HCT116 (cell line): ENCODE results near the gene GPR157. TPM values are rescaled to one million over a fixed set of nuclear protein-coding genes. Genes with fewer than 3 reads are reported as not detected.

Experiments used
- ATAC-seq: fragments of 200-7000 bp; cut with Tn5 transposase; 2 replicates; pipeline ENCODE4 v1.9.1; 2020; ENCODE audit warnings: mild to moderate bottlenecking, moderate library complexity
- BruUV-seq: library from RNA; stranded (reverse); fragments of 400-500 nt; replicated peaks from 2 replicates; lab custom pipeline; 2021; lab: Mats Ljungman, UMichigan
- CTCF ChIA-PET: fragments of 300-600 bp; sonication (Branson Sonifier 250); formaldehyde crosslinking; loops from one replicate; lab custom pipeline; 2021; ENCODE audit warnings: antibody characterized with exemption; lab: Charles Lee
- POLR2A ChIA-PET: fragments of 300-600, 350-600 bp; sonication (Branson Sonifier 250); formaldehyde crosslinking; loops from one replicate; lab custom pipeline; 2021; ENCODE audit warnings: antibody characterized with exemption; lab: Charles Lee
- RAD21 ChIA-PET, 2 experiments: fragments of 300-600 bp; sonication (Branson Sonifier 250); formaldehyde crosslinking; loops; one replicate each; lab custom pipeline; 2023; ENCODE audit warnings: low total read pairs in 2 of 2; ENCODE audit not compliant: uncharacterized antibody in 2 of 2, unreplicated experiment in 2 of 2, low non-redundant PET in 1 of 2; lab: Charles Lee
- DNase-seq: peaks from one replicate; pipeline ENCODE4 v3.0.0-alpha.2; 2010; ENCODE audit warnings: low read depth, low spot score
- H2AFZ ChIP-seq: fragments of 200-600 bp; shearing (Covaris generic), sonication (generic); 2 replicates; pipeline ENCODE4 v1.6.1; 2017; ENCODE audit warnings: low read depth, mixed run types, mixed read lengths, antibody characterized with exemption, low read length; ENCODE audit not compliant: poor library complexity, severe bottlenecking
- H3K27ac ChIP-seq: 2 replicates; pipeline ENCODE4 v1.5.1; 2012; ENCODE audit warnings: low read depth, low read length
- H3K27me3 ChIP-seq: fragments of 200-600 bp; sonication (generic); 2 replicates; pipeline ENCODE4 v1.6.1; 2016; ENCODE audit warnings: mixed run types, low read length, mixed read lengths; ENCODE audit not compliant: insufficient read depth
- H3K36me3 ChIP-seq, 2 experiments: fragments of 200-500 bp in 1 of 2; fragments of 200-600 bp in 1 of 2; sonication (Bioruptor generic) in 1 of 2; sonication (generic) in 1 of 2; 2 replicates each; pipeline versions ENCODE4 v1.5.1 to v1.6.1; 2014 to 2016; ENCODE audit warnings: low read length in 2 of 2, inconsistent platforms in 1 of 2, mixed read lengths in 1 of 2, mixed run types in 1 of 2; ENCODE audit not compliant: insufficient read depth in 2 of 2, control insufficient read depth in 1 of 2
- H3K4me1 ChIP-seq, 2 experiments: fragments of 200-600 bp in 1 of 2; sonication (generic) in 1 of 2; 2 replicates each; pipeline versions ENCODE4 v1.5.1 to v1.6.1; 2012 to 2017; ENCODE audit warnings: low read length in 2 of 2, inconsistent platforms in 1 of 2, mild to moderate bottlenecking in 1 of 2, mixed read lengths in 1 of 2, mixed run types in 1 of 2, moderate library complexity in 1 of 2; ENCODE audit not compliant: insufficient read depth in 2 of 2, control insufficient read depth in 1 of 2
- H3K4me2 ChIP-seq: fragments of 200-600 bp; sonication (generic); 2 replicates; pipeline ENCODE4 v1.6.1; 2017; ENCODE audit warnings: mixed run types, low read length, mixed read lengths
- H3K4me3 ChIP-seq, 2 experiments: fragments of 200-600 bp in 1 of 2; sonication (generic) in 1 of 2; replicated peaks in 1 of 2; 2 replicates each; pipeline ENCODE4 v1.5.1; 2011 to 2016; ENCODE audit warnings: low read length in 2 of 2, control low read depth in 1 of 2, low read depth in 1 of 2, mild to moderate bottlenecking in 1 of 2, mixed read lengths in 1 of 2, mixed run types in 1 of 2
- H3K79me2 ChIP-seq: fragments of 200-600 bp; sonication (generic); 2 replicates; pipeline ENCODE4 v1.6.1; 2017; ENCODE audit warnings: mild to moderate bottlenecking, mixed run types, low read length, moderate library complexity, mixed read lengths; ENCODE audit not compliant: insufficient read depth
- H3K9ac ChIP-seq: fragments of 200-600 bp; sonication (generic); 2 replicates; pipeline ENCODE4 v1.6.1; 2016; ENCODE audit warnings: low read length, mixed read lengths
- H3K9me2 ChIP-seq: fragments of 200-600 bp; sonication (generic), shearing (Covaris generic); 2 replicates; pipeline ENCODE4 v1.6.1; 2017; ENCODE audit warnings: mixed run types, mild to moderate bottlenecking, moderate library complexity; ENCODE audit not compliant: insufficient read depth
- H3K9me3 ChIP-seq, 2 experiments: fragments of 200-500 bp in 1 of 2; fragments of 200-600 bp in 1 of 2; sonication (Bioruptor generic) in 1 of 2; sonication (generic) in 1 of 2; 2 replicates each; pipeline ENCODE4 v1.6.1; 2014 to 2017; ENCODE audit warnings: low read length in 2 of 2, mixed read lengths in 2 of 2, inconsistent platforms in 1 of 2, low read depth in 1 of 2, mild to moderate bottlenecking in 1 of 2, mixed run types in 1 of 2, moderate library complexity in 1 of 2; ENCODE audit not compliant: control insufficient read depth in 1 of 2, insufficient read depth in 1 of 2
- H4K20me1 ChIP-seq: fragments of 200-600 bp; sonication (generic), shearing (Covaris generic); 2 replicates; pipeline ENCODE4 v1.6.1; 2017; ENCODE audit warnings: mixed run types, mild to moderate bottlenecking, moderate library complexity; ENCODE audit not compliant: insufficient read depth
- CEBPB ChIP-seq: IDR thresholded peaks from 2 replicates; pipeline ENCODE4 v1.6.1; 2012; ENCODE audit warnings: low read depth
- EGR1 ChIP-seq: IDR thresholded peaks from 2 replicates; pipeline ENCODE4 v1.6.1; 2012; ENCODE audit warnings: low read depth
- intact Hi-C: fragments of 100-400 bp; cut with micrococcal nuclease; formaldehyde crosslinking; loops from 2 replicates; pipeline ENCODE4 v1.10.0; 2022
- total RNA-seq: library from RNA; stranded (reverse); gene quantifications from one replicate; pipeline ENCODE4 v1.2.1, GENCODE V29; 2021; ENCODE audit not compliant: unreplicated experiment
- TF ChIP-seq, protein P1 (sequence below): IDR thresholded peaks from 2 replicates; pipeline ENCODE4 v1.6.1; 2011; ENCODE audit warnings: mild to moderate bottlenecking, low read length, moderate library complexity; ENCODE audit not compliant: insufficient replicate concordance; ENCODE audit errors: extremely low read depth
- TF ChIP-seq, protein P2 (sequence below), 3 experiments: fragments of 200-600 bp in 1 of 3; sonication (generic) in 1 of 3; IDR thresholded peaks in 2 of 3; conservative IDR thresholded peaks in 1 of 3; 2 replicates each; pipeline ENCODE4 v1.5.1; 2012 to 2017; ENCODE audit warnings: low read depth in 2 of 3, low read length in 2 of 3, antibody characterized with exemption in 1 of 3, borderline replicate concordance in 1 of 3, control low read depth in 1 of 3, mild to moderate bottlenecking in 1 of 3, mixed read lengths in 1 of 3, mixed run types in 1 of 3, moderate library complexity in 1 of 3; ENCODE audit not compliant: insufficient read depth in 1 of 3

GPR157 gene
- total RNA-seq, 1 experiment from 2014 or later, result 7.7 TPM

DNA sequence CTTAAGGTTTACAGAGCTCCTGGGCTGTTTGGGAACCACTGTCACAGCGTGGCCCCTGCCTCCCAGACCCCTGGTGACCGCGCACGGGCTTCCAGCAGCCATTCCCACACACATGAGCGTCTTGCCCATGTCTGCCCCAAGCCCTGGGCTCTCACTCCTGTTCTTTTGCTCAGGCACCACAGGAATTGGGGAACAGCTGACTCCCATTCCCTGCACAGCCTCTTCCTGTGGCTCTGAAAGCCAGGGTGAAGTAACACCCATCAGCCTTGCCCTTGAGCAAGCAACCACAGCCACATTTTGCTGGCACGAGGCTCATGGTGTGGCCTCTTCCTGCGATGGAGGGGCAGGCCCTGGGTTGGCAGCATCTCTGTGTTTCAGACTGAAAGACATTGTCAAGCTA is 14.3 kb upstream of the GPR157 start:
- no peaks in the 10 kb centered on the region for H3K79me2 ChIP-seq
- no peak overlapping the region for H3K4me2 ChIP-seq
- no peak overlapping the region for H3K27ac ChIP-seq
- no peaks in the 10 kb centered on the region for H3K27me3 ChIP-seq
- H4K20me1 ChIP-seq, result no peaks in the 10 kb centered on the region
- H2AFZ ChIP-seq, result no peak overlapping the region
- ChIA-PET RAD21 (no interaction called here), POLR2A (interaction anchor here (0.6 kb wide), 1 partner anchor 13 kb away, joined by 3 read pairs; no protein-coding TSS in a partner anchor), CTCF (interaction anchor here (3.1 kb wide), 1 partner anchor 14 kb away, joined by 20 read pairs; the partner anchor contains the start of gene GPR157)
- intact Hi-C loops, result no loop called here
- H3K36me3 ChIP-seq, result no peaks in the 10 kb centered on the region
- DNase-seq (no peak), ATAC-seq (no peak)
- no peak overlapping the region for H3K9ac ChIP-seq
- H3K4me3 ChIP-seq, result no peak overlapping the region
- H3K9me2 ChIP-seq, result no peaks in the 10 kb centered on the region
- H3K4me1 ChIP-seq, result peaks cover 10 to 27% of the 10 kb centered on the region in 2 experiments; a peak in 3 of 4 replicates
- TF ChIP-seq, protein P1, sequence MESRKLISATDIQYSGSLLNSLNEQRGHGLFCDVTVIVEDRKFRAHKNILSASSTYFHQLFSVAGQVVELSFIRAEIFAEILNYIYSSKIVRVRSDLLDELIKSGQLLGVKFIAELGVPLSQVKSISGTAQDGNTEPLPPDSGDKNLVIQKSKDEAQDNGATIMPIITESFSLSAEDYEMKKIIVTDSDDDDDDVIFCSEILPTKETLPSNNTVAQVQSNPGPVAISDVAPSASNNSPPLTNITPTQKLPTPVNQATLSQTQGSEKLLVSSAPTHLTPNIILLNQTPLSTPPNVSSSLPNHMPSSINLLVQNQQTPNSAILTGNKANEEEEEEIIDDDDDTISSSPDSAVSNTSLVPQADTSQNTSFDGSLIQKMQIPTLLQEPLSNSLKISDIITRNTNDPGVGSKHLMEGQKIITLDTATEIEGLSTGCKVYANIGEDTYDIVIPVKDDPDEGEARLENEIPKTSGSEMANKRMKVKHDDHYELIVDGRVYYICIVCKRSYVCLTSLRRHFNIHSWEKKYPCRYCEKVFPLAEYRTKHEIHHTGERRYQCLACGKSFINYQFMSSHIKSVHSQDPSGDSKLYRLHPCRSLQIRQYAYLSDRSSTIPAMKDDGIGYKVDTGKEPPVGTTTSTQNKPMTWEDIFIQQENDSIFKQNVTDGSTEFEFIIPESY, result no peak
- TF ChIP-seq EGR1, result no peak
- TF ChIP-seq, protein P2, sequence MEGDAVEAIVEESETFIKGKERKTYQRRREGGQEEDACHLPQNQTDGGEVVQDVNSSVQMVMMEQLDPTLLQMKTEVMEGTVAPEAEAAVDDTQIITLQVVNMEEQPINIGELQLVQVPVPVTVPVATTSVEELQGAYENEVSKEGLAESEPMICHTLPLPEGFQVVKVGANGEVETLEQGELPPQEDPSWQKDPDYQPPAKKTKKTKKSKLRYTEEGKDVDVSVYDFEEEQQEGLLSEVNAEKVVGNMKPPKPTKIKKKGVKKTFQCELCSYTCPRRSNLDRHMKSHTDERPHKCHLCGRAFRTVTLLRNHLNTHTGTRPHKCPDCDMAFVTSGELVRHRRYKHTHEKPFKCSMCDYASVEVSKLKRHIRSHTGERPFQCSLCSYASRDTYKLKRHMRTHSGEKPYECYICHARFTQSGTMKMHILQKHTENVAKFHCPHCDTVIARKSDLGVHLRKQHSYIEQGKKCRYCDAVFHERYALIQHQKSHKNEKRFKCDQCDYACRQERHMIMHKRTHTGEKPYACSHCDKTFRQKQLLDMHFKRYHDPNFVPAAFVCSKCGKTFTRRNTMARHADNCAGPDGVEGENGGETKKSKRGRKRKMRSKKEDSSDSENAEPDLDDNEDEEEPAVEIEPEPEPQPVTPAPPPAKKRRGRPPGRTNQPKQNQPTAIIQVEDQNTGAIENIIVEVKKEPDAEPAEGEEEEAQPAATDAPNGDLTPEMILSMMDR (IDR thresholded peaks at IDR 0.05 in 2 of 3, conservative IDR thresholded peaks at IDR 0.05 in 1 of 3; ENCODE audit: borderline replicate concordance in 1 of 3, insufficient read depth in 1 of 3, low read depth in 2 of 3, low read length in 2 of 3), result no peak
- TF ChIP-seq CEBPB, result no peak
- no TSS peak for BruUV-seq
- H3K9me3 ChIP-seq, result no peaks in the 10 kb centered on the region
